Right atrium auricular region (tissue), 2 donors: ENCODE results near the gene MED1. TPM values are rescaled to one million over a fixed set of nuclear protein-coding genes. Genes with fewer than 3 reads are reported as not detected.

ENCODE experiments used
- DNase-seq: peaks from one replicate; pipeline ENCODE4 v3.0.0-alpha.2; 2019; ENCODE audit warnings: low spot score
- H3K27ac ChIP-seq, 2 donors: fragments of 200-600 bp; sonication (generic); 1 replicate in 1 of 2; 2 replicates in 1 of 2; pipeline ENCODE4 v1.5.1; 2016 to 2019
- H3K27me3 ChIP-seq, 2 donors: fragments of 200-600 bp; sonication (generic); one replicate each; pipeline versions ENCODE4 v1.5.1 to v1.6.0; 2017 to 2019
- H3K36me3 ChIP-seq: fragments of 200-600 bp; sonication (generic); one replicate; pipeline ENCODE4 v1.5.1; 2016
- H3K4me1 ChIP-seq, 2 donors: fragments of 200-600 bp; sonication (generic); one replicate each; pipeline versions ENCODE4 v1.5.1 to v1.6.0; 2017 to 2019
- H3K4me3 ChIP-seq, 2 donors: fragments of 200-600 bp; sonication (generic); 1 replicate in 1 of 2; 2 replicates in 1 of 2; pipeline ENCODE4 v1.5.1; 2017 to 2019; ENCODE audit warnings: mild to moderate bottlenecking in 1 of 2, moderate library complexity in 1 of 2
- H3K9me3 ChIP-seq, 2 donors: fragments of 200-600 bp; sonication (generic); one replicate each; pipeline ENCODE4 v1.5.1; 2019
- CTCF ChIP-seq, 2 donors: fragments of 200-600 bp; sonication (generic); IDR thresholded peaks; one replicate each; pipeline ENCODE4 v1.5.1; 2019; ENCODE audit warnings: antibody characterized with exemption in 2 of 2
- total RNA-seq, 2 donors: library from RNA; depleted of rRNA; stranded (reverse); fragments of >200 nt; gene quantifications; one replicate each; pipeline ENCODE4 v1.1.0, GENCODE V29; 2016

MED1 gene
- total RNA-seq, 2 donors from 2014 or later, result 15.9 to 19.0 TPM

DNA sequence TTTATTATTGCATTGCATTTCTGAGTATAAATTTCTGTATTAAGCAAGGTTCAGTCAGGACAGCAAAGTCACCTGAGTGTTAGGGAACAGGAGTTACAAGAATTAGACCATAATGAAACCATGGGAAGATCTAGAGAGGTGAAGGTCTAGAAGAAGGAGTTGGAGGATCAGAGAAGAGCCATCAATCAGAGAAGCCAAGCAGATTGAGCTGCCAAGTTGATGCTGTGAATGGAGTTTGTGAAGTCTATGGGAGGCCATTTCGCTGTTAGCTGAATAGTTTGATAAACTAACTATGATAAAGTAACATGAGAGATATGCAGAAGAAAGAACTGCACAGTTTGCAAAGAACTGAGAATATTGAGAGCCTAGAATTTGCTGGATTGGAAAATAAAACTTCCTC lies 90.0 kb downstream of the MED1 start:
- no peak for DNase-seq
- TF ChIP-seq CTCF (IDR thresholded peaks at IDR 0.05), result no peak
- H3K4me1 ChIP-seq, result peaks cover 0 to 38% of the 10 kb centered on the region in 2 donors
- H3K27me3 ChIP-seq, result no peaks in the 10 kb centered on the region
- H3K4me3 ChIP-seq, result no peak overlapping the region
- no peaks in the 10 kb centered on the region for H3K9me3 ChIP-seq
- no peak overlapping the region for H3K27ac ChIP-seq
- no peaks in the 10 kb centered on the region for H3K36me3 ChIP-seq

- no peak for DNase-seq
- Histone ChIP-seq H3K4me1 (peaks cover 0 to 33% of the 10 kb centered on the region in 2 donors), H3K4me3 (no peak overlapping the region), H3K27me3 (no peaks in the 10 kb centered on the region), H3K36me3 (no peaks in the 10 kb centered on the region), H3K9me3 (no peaks in the 10 kb centered on the region), H3K27ac (no peak overlapping the region)
- TF ChIP-seq CTCF (IDR thresholded peaks at IDR 0.05), result no peak
Observed at GRCh38 chr17:39360537-39360936, 90.5 kb downstream of the MED1 start.

GRCh38 chr17:39359994-39360393 lies 91.1 kb downstream of the MED1 start:
- no peak for DNase-seq
- H3K36me3 ChIP-seq, result no peaks in the 10 kb centered on the region
- H3K27ac ChIP-seq, result no peak overlapping the region
- no peak overlapping the region for H3K4me3 ChIP-seq
- peaks cover 0 to 27% of the 10 kb centered on the region in 2 donors for H3K4me1 ChIP-seq
- no peaks in the 10 kb centered on the region for H3K9me3 ChIP-seq
- H3K27me3 ChIP-seq, result no peaks in the 10 kb centered on the region
- no peak for TF ChIP-seq CTCF (IDR thresholded peaks at IDR 0.05)

- Histone ChIP-seq H3K9me3 (no peaks in the 10 kb centered on the region), H3K4me3 (no peak overlapping the region), H3K27me3 (no peaks in the 10 kb centered on the region), H3K27ac (no peak overlapping the region), H3K4me1 (peaks cover 0 to 16% of the 10 kb centered on the region in 2 donors), H3K36me3 (no peaks in the 10 kb centered on the region)
- DNase-seq, result no peak
- TF ChIP-seq CTCF (IDR thresholded peaks at IDR 0.05), result no peak
Observed at GRCh38 chr17:39357986-39358385, 93.1 kb downstream of the MED1 start.

DNA sequence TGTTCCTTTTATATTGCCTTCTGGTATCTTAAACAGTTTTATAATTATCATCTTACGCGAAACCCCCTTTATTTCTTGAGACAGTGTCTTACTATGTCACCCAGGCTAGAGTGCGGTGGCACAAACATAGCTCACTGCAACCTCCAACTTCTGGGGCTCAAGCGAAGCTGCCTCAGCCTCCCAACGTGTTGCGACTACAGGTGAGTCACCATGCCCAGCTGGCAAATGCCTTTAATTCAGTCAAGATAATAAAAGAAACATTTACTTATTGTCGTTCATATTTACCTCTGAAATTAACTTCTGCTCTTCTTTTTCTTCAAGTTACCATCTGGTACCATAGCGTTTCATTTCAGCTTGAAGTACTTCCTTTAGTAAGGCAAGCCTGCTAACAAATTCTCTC lies 93.6 kb downstream of the MED1 start:
- no peak for TF ChIP-seq CTCF (IDR thresholded peaks at IDR 0.05)
- no peaks in the 10 kb centered on the region for H3K36me3 ChIP-seq
- peaks cover 0 to 16% of the 10 kb centered on the region in 2 donors for H3K4me1 ChIP-seq
- no peak overlapping the region for H3K4me3 ChIP-seq
- H3K27ac ChIP-seq, result no peak overlapping the region
- DNase-seq, result no peak
- no peaks in the 10 kb centered on the region for H3K27me3 ChIP-seq
- H3K9me3 ChIP-seq, result no peaks in the 10 kb centered on the region

Other genes with a start within 250 kb of the MED1 start
- 1 to 10 TPM in 1 of 2 donors, under 1 TPM in 1; 0.82 to 2.3 TPM for gene STAC2, start 225.3 kb downstream of the MED1 start, total RNA-seq
- 1 to 10 TPM; 7.6 to 7.7 TPM for gene FBXL20, start 49.6 kb downstream of the MED1 start, total RNA-seq
- 10 to 100 TPM; 15.9 to 18.9 TPM for gene CDK12, start 10.2 kb upstream of the MED1 start, total RNA-seq
- not detected for gene NEUROD2, start 156.7 kb upstream of the MED1 start, total RNA-seq
- gene PPP1R1B, start 175.7 kb upstream of the MED1 start, total RNA-seq, result 1 to 10 TPM in 1 of 2 donors, not detected in 1; 6.7 TPM
- gene STARD3, start 185.9 kb upstream of the MED1 start, total RNA-seq, result 10 to 100 TPM; 18.5 to 22.2 TPM
- 1,000 to 10,000 TPM; 3,380 to 5,284 TPM for gene TCAP, start 214.1 kb upstream of the MED1 start, total RNA-seq
- gene PNMT, start 217.2 kb upstream of the MED1 start, total RNA-seq, result 10 to 100 TPM; 14.9 to 26.2 TPM
- gene PGAP3, start 236.8 kb upstream of the MED1 start, total RNA-seq, result 10 to 100 TPM; 14.0 to 21.6 TPM
- gene ERBB2, start 248.8 kb upstream of the MED1 start, total RNA-seq, result 10 to 100 TPM; 73.5 to 85.5 TPM